GM12801 (cell line): Measurements from ENCODE around the gene MEG3.

Source experiments
- TF ChIP-seq, protein P1 (sequence below): IDR thresholded peaks from one replicate; pipeline ENCODE4 v1.5.1; 2011; ENCODE audit warnings: control low read depth; ENCODE audit not compliant: insufficient read length; ENCODE audit errors: extremely low read depth

Gene MEG3

GRCh38 chr14:100837805-100838350, 12.0 kb downstream of the MEG3 start:
- TF ChIP-seq, protein P1, sequence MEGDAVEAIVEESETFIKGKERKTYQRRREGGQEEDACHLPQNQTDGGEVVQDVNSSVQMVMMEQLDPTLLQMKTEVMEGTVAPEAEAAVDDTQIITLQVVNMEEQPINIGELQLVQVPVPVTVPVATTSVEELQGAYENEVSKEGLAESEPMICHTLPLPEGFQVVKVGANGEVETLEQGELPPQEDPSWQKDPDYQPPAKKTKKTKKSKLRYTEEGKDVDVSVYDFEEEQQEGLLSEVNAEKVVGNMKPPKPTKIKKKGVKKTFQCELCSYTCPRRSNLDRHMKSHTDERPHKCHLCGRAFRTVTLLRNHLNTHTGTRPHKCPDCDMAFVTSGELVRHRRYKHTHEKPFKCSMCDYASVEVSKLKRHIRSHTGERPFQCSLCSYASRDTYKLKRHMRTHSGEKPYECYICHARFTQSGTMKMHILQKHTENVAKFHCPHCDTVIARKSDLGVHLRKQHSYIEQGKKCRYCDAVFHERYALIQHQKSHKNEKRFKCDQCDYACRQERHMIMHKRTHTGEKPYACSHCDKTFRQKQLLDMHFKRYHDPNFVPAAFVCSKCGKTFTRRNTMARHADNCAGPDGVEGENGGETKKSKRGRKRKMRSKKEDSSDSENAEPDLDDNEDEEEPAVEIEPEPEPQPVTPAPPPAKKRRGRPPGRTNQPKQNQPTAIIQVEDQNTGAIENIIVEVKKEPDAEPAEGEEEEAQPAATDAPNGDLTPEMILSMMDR, result no peak

- TF ChIP-seq, protein P1, result no peak
These were observed 12.8 kb downstream of the MEG3 start for GRCh38 chr14:100838493-100839314.

DNA sequence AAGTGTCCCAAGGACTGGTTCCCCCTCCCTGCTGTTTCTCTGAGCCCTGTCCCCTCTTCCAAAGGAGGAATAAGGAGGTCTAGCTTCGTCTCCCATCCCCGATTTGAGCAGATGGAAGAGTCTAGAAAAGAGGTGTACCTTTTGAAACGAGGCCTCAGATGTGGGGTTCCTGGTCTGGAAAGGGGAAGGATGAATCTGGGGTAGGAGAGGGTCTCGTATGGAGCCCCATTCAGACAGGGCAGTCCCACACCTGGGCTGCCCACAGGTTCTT, 13.3 kb downstream of the MEG3 start:
- TF ChIP-seq, protein P1, result no peak

GRCh38 chr14:100839681-100840111, 13.8 kb downstream of the MEG3 start:
- TF ChIP-seq, protein P1, result no peak

DNA sequence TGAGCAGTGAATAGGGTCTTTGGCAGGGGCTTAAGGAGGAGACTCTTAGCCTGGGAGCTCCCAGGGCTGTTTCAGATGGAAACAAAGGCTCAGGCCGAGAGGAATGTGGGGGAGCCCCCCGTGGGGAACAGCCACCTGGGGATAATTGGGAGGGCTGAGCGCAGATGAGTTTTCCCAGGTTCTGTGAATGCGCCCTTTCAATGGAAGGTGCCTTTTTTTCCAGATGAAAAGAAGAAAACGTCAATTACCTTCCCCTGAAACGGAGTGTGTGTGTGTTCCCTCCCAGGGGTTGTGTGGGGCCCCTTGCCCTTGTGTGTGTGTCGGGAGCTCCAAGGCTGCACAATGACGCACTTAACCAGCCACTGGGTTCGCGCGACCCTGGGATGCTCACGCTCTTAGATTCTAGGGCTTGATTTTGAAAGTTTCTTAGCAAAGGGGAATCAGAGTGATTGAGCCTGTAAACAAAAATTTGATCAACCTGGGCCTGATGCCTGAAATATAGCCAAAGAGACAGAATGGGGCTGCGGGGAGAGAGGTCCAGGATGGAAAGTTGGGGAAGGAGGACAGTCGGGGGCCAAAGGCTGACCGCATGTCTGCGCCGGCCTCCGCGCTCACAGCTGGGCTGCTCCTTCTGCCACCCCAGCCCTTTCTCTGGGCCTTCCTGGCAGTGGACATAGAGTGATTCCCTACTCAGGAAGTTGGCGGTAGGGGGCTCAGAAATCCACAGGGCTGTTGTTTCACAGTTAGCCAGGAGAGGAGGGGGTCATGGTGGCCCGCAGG, 14.6 kb downstream of the MEG3 start:
- TF ChIP-seq, protein P1, result no peak

GRCh38 chr14:100841066-100841760, 15.3 kb downstream of the MEG3 start:
- TF ChIP-seq, protein P1, result no peak

- TF ChIP-seq, protein P1, result no peak
These were observed 16.0 kb downstream of the MEG3 start for GRCh38 chr14:100841761-100842403.
